ENCODE data around the gene SMAD6.

Gene SMAD6

GRCh38 chr15:66831801-66832390 is 129.9 kb downstream of the SMAD6 start:
- in situ Hi-C loops (cut with MboI; ENCODE audit: low sequenced_read_pairs), result no loop called here
- H3K36me3 ChIP-seq (replicated peaks), result no peaks in the 10 kb centered on the region

More at GRCh38 chr15:66831801-66832390, 129.9 kb downstream of the SMAD6 start:
- no peak for DNase-seq (ENCODE audit: low spot score in 2 of 2)
- no peaks in the 10 kb centered on the region for H3K9me3 ChIP-seq
- H3K4me1 ChIP-seq, result peaks cover 29% of the 10 kb centered on the region
- no peak overlapping the region for H3K4me3 ChIP-seq
- no peaks in the 10 kb centered on the region for H3K27me3 ChIP-seq (ENCODE audit: low read depth)
